Tibial artery (tissue), 4 donors: ENCODE measurements around the gene PCMTD2.

Experiments used
- DNase-seq, 2 donors: peaks; one replicate each; pipeline ENCODE4 v3.0.0-alpha.2; 2019
- H3K27ac ChIP-seq, 2 donors: fragments of 200-600 bp; sonication (generic) in 1 of 2; 1 replicate in 1 of 2; 2 replicates in 1 of 2; pipeline ENCODE4 v1.5.1; 2018 to 2019; ENCODE audit warnings: mild to moderate bottlenecking in 1 of 2
- H3K27me3 ChIP-seq, 2 donors: fragments of 200-600 bp; sonication (generic) in 1 of 2; one replicate each; pipeline versions ENCODE4 v1.5.1 to v1.6.0; 2016 to 2019
- H3K36me3 ChIP-seq, 3 donors: fragments of 200-600 bp; sonication (generic) in 2 of 3; one replicate each; pipeline ENCODE4 v1.5.1; 2016 to 2019; ENCODE audit warnings: mild to moderate bottlenecking in 2 of 3
- H3K4me1 ChIP-seq, 4 donors: fragments of 200-600 bp; sonication (generic) in 2 of 4; 1 replicate in 3 of 4; 2 replicates in 1 of 4; pipeline ENCODE4 v1.5.1; 2016 to 2019
- H3K4me3 ChIP-seq, 2 donors: fragments of 200-600 bp; sonication (generic) in 1 of 2; 1 replicate in 1 of 2; 2 replicates in 1 of 2; pipeline ENCODE4 v1.5.1; 2018 to 2019; ENCODE audit warnings: mild to moderate bottlenecking in 2 of 2
- H3K9me3 ChIP-seq, 3 donors: fragments of 200-600 bp; sonication (generic) in 1 of 3; one replicate each; pipeline ENCODE4 v1.5.1; 2016 to 2019
- CTCF ChIP-seq, 2 experiments: fragments of 200-600 bp in 1 of 2; fragments of 450-650 bp in 1 of 2; IDR thresholded peaks; one replicate each; pipeline ENCODE4 v1.5.1; 2017 to 2019; ENCODE audit warnings: antibody characterized with exemption in 2 of 2, mild to moderate bottlenecking in 1 of 2, moderate library complexity in 1 of 2
- intact Hi-C: fragments of 100-400 bp; cut with DNase I; formaldehyde crosslinking; loops from one replicate; pipeline ENCODE4 v1.15.0; 2023; ENCODE audit warnings: low total_unique reads

The PCMTD2 gene

DNA sequence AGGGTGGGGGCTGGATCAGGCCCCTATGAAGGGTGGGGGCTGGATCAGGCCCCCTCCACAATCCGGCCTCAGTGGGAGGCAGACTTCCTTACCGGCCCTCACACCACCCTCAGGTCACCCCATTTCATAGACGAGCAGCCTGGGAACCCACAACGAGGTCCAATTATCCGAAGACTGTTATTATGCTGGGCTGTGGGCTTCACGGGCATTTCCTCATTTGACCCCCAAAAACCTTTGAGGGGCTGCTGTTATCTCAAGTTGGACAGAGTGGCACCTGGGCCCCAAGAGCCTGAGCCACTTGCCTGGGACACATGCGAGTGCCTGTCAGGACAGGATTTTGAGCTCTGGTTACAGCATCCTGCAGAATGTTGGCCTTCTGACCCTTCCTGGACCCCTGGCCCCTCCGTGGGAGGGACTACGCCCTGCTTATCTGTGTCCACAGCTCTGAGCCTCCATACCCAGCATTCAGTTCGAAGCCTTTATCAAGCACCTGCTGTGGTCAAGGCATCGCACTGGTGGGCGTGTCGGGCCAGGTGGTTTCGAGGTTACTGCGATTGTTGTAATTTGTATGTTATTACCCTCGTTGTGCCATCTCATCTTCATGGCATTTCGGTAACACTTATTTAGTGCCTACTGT lies 34.5 kb upstream of the PCMTD2 start:
- H3K4me3 ChIP-seq, result no peak overlapping the region
- H3K9me3 ChIP-seq, result no peaks in the 10 kb centered on the region
- DNase-seq, result no peak
- no peak for TF ChIP-seq CTCF (IDR thresholded peaks at IDR 0.05)
- peaks cover 0 to 50% of the 10 kb centered on the region in 2 donors for H3K27me3 ChIP-seq
- H3K36me3 ChIP-seq, result no peaks in the 10 kb centered on the region
- H3K27ac ChIP-seq, result no peak overlapping the region
- H3K4me1 ChIP-seq, result no peaks in the 10 kb centered on the region
- intact Hi-C loops, result no loop called here

GRCh38 chr20:64222291-64222735 lies 33.2 kb upstream of the PCMTD2 start:
- no peaks in the 10 kb centered on the region for H3K4me1 ChIP-seq
- H3K27me3 ChIP-seq, result peaks cover 0 to 48% of the 10 kb centered on the region in 2 donors
- DNase-seq, result no peak
- no peak overlapping the region for H3K4me3 ChIP-seq
- H3K36me3 ChIP-seq, result no peaks in the 10 kb centered on the region
- H3K27ac ChIP-seq, result no peak overlapping the region
- no peak for TF ChIP-seq CTCF (IDR thresholded peaks at IDR 0.05)
- H3K9me3 ChIP-seq, result no peaks in the 10 kb centered on the region
- intact Hi-C loops, result no loop called here

DNA sequence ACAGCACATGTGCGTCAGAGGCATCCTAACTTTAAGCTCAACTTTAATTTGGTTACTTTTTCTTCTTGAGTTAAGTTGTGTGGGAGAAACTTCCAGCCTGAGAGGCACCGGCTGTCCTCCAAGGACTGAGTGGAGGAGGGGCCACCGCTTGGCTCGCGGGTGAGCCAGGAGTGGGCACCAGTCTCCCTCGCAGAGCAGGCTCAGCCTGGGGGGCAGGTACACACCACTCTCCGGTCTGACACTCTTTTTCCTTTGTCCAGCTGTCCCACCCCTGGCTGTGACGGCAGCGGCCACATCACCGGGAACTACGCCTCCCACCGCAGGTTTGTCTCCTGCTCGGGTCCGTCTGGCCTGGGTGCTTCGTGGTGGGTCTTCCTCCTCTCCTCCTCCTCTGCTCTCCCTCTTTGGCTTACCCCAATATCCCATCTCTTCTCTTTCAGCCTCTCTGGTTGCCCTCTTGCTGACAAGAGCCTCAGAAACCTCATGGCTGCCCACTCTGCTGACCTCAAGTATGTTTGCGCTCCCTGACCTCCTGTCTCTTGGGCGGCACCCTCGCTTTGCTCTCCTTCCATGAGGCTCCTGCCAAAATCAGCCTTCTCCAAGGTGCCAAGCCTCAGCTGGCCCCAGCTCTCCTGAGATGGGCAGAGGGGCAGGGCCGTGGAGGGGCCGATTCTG lies 32.6 kb upstream of the PCMTD2 start:
- TF ChIP-seq CTCF (IDR thresholded peaks at IDR 0.05), result no peak
- Histone ChIP-seq H3K27ac (no peak overlapping the region), H3K27me3 (peaks cover 0 to 53% of the 10 kb centered on the region in 2 donors), H3K4me1 (no peaks in the 10 kb centered on the region), H3K4me3 (no peak overlapping the region), H3K9me3 (no peaks in the 10 kb centered on the region), H3K36me3 (no peaks in the 10 kb centered on the region)
- intact Hi-C loops, result no loop called here
- DNase-seq, result no peak

DNA sequence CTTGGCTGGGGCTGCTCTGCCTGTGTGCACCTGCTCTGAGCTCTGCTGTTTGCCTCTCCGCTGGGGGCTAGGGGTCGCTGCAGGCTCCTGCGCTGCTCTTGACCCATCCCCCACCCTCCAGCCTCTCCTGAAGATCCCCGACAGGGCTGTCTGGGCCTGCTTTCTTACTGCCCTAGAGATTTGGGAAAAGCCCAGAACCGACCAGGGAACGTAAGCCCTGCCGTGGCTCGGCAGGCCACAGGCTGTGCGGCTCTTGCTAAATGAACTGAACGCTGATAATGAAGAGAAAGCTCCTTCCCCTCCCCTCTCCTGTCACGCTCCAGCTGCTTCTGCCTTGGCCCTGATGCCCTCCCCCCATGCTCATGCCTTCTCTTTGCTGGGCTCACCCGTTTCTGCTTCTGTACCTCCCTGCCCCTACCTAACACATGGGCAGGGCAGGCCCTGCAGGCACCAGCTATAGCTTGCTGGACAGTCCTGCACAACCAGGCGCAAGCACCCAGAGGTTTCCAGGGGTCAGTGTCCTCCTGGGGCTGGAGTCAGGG lies 32.0 kb upstream of the PCMTD2 start:
- DNase-seq, result no peak
- intact Hi-C loops, result no loop called here
- H3K4me3 ChIP-seq, result no peak overlapping the region

More for the DNA sequence above, 32.0 kb upstream of the PCMTD2 start:
- Histone ChIP-seq H3K27me3 (peaks cover 0 to 58% of the 10 kb centered on the region in 2 donors), H3K9me3 (no peaks in the 10 kb centered on the region), H3K27ac (no peak overlapping the region), H3K36me3 (no peaks in the 10 kb centered on the region), H3K4me1 (no peaks in the 10 kb centered on the region)
- TF ChIP-seq CTCF (IDR thresholded peaks at IDR 0.05), result no peak
